Neural crest cell (in vitro differentiated cells): ENCODE data around the gene GABRR3. TPM values are rescaled to one million over a fixed set of nuclear protein-coding genes. Genes with fewer than 3 reads are reported as not detected.
A peak's percentile ranks its signal among the peaks of the same experiment; 100 is the strongest.

ENCODE experiments used
- DNase-seq: peaks from one replicate; pipeline ENCODE4 v3.0.0; 2021; ENCODE audit warnings: low read depth, mixed read lengths, low spot score
- H3K27ac Mint-ChIP-seq: one replicate; pipeline ENCODE4 v1.8.0; 2021; ENCODE audit warnings: mild to moderate bottlenecking, mixed read lengths; ENCODE audit not compliant: unreplicated experiment
- H3K27me3 Mint-ChIP-seq: 2 replicates; pipeline ENCODE4 v1.8.0; 2021; ENCODE audit warnings: low read depth, mild to moderate bottlenecking, mixed read lengths
- H3K36me3 Mint-ChIP-seq: 2 replicates; pipeline ENCODE4 v1.8.0; 2021; ENCODE audit warnings: low read depth, mild to moderate bottlenecking, mixed read lengths
- H3K4me1 Mint-ChIP-seq: 2 replicates; pipeline ENCODE4 v1.8.0; 2021; ENCODE audit warnings: mixed read lengths
- H3K4me3 Mint-ChIP-seq: one replicate; pipeline ENCODE4 v1.8.0; 2021; ENCODE audit warnings: mild to moderate bottlenecking, mixed read lengths
- H3K9me3 Mint-ChIP-seq: 2 replicates; pipeline ENCODE4 v1.8.0; 2021; ENCODE audit warnings: mixed read lengths
- long read RNA-seq: library from polyadenylated mRNA; unstranded; transcript quantifications from one replicate; pipeline ENCODE4 v2.0.0, GENCODE V29; 2020
- total RNA-seq: library from RNA; stranded (reverse); gene quantifications from 2 replicates; pipeline ENCODE4 v1.2.1, GENCODE V29; 2021
- TF ChIP-seq, protein P1 (sequence below): fragments of 200-600 bp; sonication (generic); conservative IDR thresholded peaks from 2 replicates; pipeline ENCODE4 v1.5.0; 2021; ENCODE audit warnings: antibody characterized with exemption, mild to moderate bottlenecking

GABRR3 gene
- total RNA-seq, result not detected in 2 replicates
- long read RNA-seq, result 0 reads

DNA sequence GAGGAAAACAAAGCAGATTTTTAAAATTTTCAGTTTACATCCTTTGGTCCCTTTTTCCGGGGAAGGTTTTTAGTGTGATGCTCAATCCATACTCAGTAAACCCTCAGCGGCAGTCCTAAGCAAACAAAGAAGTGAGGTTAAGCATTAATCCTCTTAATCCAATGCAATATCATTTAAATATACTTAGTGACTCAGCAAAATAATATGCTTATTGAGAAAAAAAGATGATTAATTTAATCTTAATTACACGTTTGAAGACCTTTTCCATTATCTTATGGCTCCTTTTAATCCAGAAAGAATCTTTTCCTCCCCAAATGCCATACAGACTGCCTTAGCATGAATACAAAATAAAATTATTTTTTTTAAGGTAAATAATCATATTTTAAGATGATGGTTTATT is at the start of gene GABRR3:
Gene GABRR3, minus strand, starts transcription at position 108 of the 400 bp plus-strand sequence. CDS start 328 bp downstream, outside the sequence.
- no peak for DNase-seq
- Mint-ChIP-seq H3K9me3 (no peaks in the 10 kb centered on the region), H3K4me3 (no peak within 1 kb of the TSS), H3K27ac (no peak within 1 kb of the TSS), H3K27me3 (peaks cover 30% of the 10 kb centered on the region), H3K36me3 (no peaks in the 10 kb centered on the region), H3K4me1 (peaks cover 3% of the 10 kb centered on the region)
- TF ChIP-seq, protein P1, sequence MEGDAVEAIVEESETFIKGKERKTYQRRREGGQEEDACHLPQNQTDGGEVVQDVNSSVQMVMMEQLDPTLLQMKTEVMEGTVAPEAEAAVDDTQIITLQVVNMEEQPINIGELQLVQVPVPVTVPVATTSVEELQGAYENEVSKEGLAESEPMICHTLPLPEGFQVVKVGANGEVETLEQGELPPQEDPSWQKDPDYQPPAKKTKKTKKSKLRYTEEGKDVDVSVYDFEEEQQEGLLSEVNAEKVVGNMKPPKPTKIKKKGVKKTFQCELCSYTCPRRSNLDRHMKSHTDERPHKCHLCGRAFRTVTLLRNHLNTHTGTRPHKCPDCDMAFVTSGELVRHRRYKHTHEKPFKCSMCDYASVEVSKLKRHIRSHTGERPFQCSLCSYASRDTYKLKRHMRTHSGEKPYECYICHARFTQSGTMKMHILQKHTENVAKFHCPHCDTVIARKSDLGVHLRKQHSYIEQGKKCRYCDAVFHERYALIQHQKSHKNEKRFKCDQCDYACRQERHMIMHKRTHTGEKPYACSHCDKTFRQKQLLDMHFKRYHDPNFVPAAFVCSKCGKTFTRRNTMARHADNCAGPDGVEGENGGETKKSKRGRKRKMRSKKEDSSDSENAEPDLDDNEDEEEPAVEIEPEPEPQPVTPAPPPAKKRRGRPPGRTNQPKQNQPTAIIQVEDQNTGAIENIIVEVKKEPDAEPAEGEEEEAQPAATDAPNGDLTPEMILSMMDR, result no peak

DNA sequence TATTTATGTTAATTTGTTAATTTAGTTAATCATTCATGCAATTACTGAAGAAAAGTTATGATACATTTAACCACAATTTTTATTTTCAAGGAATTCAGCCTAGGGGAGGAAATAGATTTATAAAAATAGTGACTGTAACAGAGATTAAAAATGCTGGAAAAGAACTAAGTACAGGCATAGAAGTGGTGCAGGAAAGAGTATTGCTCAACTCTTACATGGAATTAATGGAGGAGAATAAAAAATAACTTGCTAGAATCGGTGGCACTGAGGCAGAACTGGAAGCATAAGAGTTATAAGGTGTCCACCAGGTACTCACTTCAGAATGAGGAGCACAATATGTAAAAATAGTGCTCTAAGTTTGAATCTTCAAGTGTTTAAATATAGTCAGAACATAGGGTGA is 38.4 kb upstream of the GABRR3 start:
- H3K4me1 Mint-ChIP-seq, result no peaks in the 10 kb centered on the region

DNA sequence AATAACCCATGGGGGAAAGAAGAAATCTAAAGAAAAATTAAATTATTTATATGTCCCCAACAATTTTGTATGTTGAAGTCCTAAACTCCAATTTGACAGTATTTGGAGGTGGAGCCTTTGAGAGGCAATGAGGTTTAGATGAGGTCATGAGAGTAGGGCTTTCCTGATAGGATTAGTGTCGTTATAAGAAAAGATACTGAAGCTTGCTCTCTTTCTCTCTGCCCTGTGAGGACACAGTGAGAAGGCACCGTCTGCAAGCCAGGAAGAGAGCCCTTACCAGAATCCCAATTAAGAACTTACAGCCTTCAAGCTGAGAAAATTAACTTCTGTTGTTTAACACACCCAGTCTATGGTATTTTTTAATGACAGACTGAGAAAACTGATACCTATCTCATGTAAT is 35.7 kb upstream of the GABRR3 start:
- H3K4me1 Mint-ChIP-seq, result no peaks in the 10 kb centered on the region
- DNase-seq, result no peak
- H3K27ac Mint-ChIP-seq, result no peak overlapping the region
- no peaks in the 10 kb centered on the region for H3K36me3 Mint-ChIP-seq
- TF ChIP-seq, protein P1, result no peak
- H3K27me3 Mint-ChIP-seq, result no peaks in the 10 kb centered on the region
- no peak overlapping the region for H3K4me3 Mint-ChIP-seq
- no peaks in the 10 kb centered on the region for H3K9me3 Mint-ChIP-seq

More for the DNA sequence above, 38.4 kb upstream of the GABRR3 start:
- Mint-ChIP-seq H3K4me3 (no peak overlapping the region), H3K9me3 (peaks cover 2% of the 10 kb centered on the region), H3K27me3 (peaks cover 2% of the 10 kb centered on the region), H3K36me3 (no peaks in the 10 kb centered on the region), H3K27ac (no peak overlapping the region)
- no peak for DNase-seq
- TF ChIP-seq, protein P1, result no peak

DNA sequence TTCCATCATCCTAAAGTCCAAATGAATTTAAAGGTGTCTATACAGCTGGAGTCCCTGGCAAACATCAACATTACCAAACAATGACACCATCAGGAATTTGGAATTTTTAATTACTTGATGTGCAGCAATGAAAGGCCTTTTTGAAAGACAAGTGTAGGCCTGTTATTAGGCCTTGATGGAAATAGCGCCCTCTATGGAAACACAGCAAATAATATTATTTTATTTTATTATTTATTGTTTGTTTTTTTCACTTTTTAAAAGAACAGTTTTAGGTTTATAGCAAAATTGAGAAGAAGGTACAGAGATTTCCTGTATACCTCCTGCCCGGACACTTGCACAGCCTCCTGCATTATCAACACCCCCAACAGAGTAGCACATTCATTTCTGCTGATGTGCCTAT is 33.7 kb upstream of the GABRR3 start:
- Mint-ChIP-seq H3K27me3 (no peaks in the 10 kb centered on the region), H3K9me3 (no peaks in the 10 kb centered on the region), H3K4me3 (no peak overlapping the region), H3K36me3 (no peaks in the 10 kb centered on the region), H3K27ac (no peak overlapping the region), H3K4me1 (no peaks in the 10 kb centered on the region)
- no peak for DNase-seq
- TF ChIP-seq, protein P1, result peak; percentile 32

DNA sequence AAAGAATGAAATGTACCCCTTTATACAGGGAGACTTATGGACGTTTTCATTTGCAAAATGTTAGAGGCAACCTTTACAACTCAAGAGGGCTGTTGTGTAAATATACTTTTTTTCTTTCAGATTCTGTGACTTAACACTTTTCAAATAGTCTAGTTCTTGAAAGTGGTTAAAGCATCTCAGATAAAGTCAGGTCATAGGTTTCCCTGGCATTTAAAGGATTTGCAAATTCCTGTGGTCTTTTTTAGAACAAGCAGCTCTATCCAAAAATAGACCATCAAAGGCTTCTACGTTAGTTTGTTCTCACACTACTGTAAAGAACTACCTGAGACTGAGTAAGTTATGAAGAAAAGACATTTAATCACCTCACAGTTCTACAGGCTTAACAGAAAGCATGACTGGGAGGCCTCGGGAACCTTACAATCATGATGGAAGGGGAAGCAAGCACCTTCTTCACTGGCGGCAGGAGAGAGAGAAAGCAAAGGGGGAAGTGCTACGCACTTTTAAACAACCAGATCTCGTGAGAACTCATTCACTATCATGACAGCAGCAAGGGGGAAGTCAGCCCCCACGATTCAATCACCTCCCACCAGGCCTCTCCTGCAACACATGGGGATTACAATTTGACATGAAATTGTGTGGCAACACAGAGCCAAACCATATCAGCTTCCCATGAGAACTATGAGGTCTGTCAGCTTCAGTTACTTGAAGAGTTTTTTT is 23.3 kb upstream of the GABRR3 start:
- Mint-ChIP-seq H3K27ac (no peak overlapping the region), H3K4me3 (no peak overlapping the region), H3K27me3 (peaks cover 7% of the 10 kb centered on the region)

More for the DNA sequence above, 23.3 kb upstream of the GABRR3 start:
- Mint-ChIP-seq H3K36me3 (no peaks in the 10 kb centered on the region), H3K4me1 (no peaks in the 10 kb centered on the region), H3K9me3 (no peaks in the 10 kb centered on the region)
- DNase-seq, result no peak
- TF ChIP-seq, protein P1, result no peak
